GM19351 (cell line): ENCODE results near the gene CDH24.

ENCODE experiments used
- ATAC-seq: cut with Tn5 transposase; IDR thresholded peaks from one replicate; pipeline ENCODE4 v1.9.1; 2021; ENCODE audit warnings: mild to moderate bottlenecking, moderate library complexity; ENCODE audit not compliant: unreplicated experiment

The CDH24 gene

GRCh38 chr14:23056956-23057756, at the start of gene CDH24:
Gene CDH24, minus strand, starts transcription at chr14:23057520. Its CDS starts 1,787 bp downstream, at chr14:23055733.
- ATAC-seq: peak; percentile 62

- ATAC-seq: no peak
Measured at GRCh38 chr14:23106747-23107045, 49.4 kb upstream of the CDH24 start.

DNA sequence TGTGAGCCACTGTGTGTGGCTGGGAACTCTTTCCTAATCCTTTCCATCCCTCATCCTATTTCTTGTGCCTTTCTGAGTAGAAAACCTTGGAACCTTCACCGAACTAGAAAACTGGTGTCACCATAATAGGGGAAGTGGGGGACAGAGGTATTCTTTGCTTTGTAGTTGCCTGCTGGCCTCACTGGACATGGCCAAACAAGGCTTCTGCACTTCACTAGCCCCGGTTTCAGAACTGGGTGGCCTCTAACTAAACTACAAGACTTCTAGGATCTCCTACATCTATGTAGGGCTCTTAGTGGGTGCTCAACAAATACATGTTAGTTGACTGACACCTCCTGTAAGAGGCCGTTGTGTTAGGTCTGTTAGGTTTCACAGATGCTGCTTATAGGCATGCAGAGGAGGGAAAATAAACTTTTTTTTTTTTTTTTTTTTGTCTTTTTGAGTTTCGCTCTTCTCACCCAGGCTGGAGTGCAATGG, 48.1 kb upstream of the CDH24 start:
- ATAC-seq: no peak

- ATAC-seq: no peak
Measured at GRCh38 chr14:23104591-23105347, 47.4 kb upstream of the CDH24 start, which contains the start of gene CIROP. Gene CIROP, minus strand, starts transcription at chr14:23104989. Its CDS starts 69 bp downstream, at chr14:23104920.

DNA sequence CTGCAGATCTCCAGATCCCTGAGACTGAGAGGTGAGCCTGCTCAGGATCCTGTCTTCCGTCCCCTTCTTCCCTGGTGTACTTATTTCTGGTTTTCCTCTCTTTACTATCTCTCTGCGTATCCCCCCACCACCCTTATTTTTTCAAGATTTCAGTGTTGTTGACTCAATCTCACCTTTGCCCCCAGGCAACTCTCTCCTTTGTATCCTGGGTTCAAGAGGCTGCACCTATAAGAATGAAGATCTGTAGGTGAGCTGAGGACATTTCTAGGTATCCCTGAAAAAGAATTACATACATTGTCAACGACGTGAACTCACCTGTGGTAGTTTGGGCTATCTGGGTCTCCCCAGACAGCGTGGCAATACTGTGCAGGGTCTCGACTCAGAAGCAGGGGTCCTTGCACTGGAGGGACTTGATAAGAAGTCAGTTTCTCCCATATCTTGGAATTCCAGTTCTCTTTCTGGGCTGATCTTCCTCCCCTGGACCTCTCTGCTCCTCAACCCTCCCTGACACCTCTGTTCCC, 46.8 kb upstream of the CDH24 start:
- no peak for ATAC-seq

GRCh38 chr14:23103581-23103980, 46.3 kb upstream of the CDH24 start:
- ATAC-seq: no peak

DNA sequence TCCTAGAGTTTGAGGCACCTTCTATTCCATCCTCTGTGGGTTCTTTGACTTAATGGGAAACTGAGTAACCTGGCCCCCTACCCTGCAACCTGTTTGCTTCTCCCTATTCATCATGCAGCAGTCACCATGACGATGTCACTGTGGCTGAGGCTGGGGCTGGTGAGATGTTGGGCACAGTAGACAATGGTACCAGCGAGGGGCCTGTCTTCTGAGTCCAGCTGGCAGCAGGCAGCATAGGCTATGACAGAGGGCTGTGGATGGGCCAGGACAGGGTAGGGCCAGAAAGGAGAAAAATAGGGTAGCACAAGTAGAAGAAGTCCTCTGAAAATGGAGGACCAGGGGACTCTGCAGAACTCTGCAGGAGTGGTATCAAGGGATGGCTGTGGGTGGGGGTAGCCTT, 45.5 kb upstream of the CDH24 start:
- no peak for ATAC-seq

DNA sequence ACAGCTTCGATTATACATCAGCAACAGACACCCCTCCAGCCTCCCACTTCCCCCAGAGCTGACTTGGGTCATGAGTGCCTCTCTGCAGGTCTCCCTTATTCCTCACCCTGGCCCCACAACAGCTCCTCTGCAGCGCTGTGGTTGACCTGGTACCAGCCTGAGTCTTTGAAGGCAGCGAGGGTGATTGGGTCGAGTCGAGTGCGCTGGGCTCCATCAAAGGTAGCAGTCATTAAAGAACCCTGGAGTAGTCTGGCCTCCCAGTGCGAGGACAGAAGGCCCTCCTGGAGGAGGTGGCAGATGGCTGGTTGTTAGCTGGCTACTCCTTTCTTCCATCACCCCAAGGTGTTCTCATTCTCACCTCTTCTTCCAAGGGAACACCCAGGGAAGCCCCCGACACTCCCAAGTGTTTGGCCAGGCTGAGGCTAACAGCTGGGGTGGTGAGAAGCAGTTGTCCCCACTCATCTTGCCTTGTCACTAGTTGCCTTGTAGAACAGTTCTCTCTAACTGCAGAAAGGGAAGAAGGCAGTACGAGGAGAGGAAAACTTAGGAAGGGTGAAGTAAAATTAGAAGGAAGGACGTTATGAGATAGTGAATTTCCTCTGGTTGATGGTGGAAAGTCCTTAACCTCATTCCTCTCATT, 44.8 kb upstream of the CDH24 start:
- ATAC-seq: no peak

- ATAC-seq: no peak
Measured at GRCh38 chr14:23101213-23101970, 44.1 kb upstream of the CDH24 start.

- no peak for ATAC-seq
Measured at GRCh38 chr14:23099212-23099861, 42.0 kb upstream of the CDH24 start.

DNA sequence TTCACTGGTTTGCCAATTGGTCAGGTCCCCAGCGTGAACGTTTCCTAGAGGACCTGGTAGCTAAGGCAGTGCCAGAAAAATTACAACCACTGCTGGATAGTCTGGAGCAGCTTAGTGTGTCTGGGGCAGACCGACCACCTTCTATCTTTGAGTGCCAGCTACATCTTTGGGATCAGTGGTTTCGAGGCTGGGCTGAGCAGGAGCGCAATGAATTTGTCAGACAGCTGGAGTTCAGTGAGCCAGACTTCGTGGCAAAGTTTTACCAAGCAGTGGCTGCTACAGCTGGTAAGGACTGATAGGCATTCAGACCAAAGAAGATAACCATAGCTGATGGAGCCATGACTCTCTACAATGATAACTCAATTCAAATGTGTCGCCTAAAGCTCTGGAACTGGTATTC, 40.5 kb upstream of the CDH24 start:
- ATAC-seq: no peak

DNA sequence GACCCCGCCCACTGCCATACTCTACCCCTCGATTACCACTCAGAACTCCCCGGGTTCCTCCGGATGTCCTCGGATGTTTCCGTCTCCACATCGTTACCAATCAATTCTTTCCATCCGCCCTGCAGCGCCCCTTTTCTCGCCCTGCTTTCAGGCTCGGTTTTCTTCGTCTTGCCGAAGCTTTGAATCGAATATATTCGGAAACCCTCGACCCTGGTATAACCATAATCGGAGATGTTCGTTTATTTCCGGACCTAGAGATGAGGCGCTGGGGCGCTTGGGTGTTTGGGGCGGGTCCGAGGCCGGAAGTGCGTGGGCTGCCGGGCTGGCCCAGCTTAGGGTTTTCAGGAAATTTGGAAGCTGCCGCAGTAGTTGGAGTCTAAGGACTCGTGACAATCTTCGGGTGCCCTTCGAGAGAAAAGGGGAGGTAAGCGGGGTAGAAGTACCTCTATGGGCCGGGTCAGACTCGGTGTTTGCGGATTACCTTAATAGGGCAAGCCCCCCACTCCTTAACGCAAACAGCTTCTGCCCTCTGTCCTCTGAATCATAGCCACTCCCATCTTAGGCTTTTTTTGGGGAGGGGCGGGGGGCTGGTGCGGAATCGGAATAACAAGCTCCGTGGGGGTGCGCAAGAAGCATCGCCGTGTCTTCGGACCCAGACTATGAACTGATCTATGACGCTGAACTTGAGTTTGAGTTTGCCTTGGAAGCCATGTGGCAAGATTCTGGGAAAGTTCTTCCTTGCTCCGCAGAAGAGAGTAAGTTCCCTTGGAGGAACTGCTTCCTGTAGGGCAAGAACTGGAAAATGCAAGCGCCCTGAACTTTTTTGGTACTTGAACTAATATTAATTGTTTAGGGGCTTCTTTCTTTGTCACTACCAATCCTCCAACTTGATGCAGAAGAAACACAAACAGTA, 38.1 kb upstream of the CDH24 start, which contains the start of gene C14orf119:
Gene C14orf119 (plus strand): TSS at position 310 of the 913 bp plus-strand sequence. CDS start 2,154 bp downstream, outside the sequence.
- peak; percentile 87 for ATAC-seq

- ATAC-seq: peak; percentile 36
Measured at GRCh38 chr14:23094666-23095195, 37.4 kb upstream of the CDH24 start, which contains the start of gene ACIN1. Gene ACIN1, minus strand, starts transcription at chr14:23095136. Its CDS starts 24 bp downstream, at chr14:23095112.

DNA sequence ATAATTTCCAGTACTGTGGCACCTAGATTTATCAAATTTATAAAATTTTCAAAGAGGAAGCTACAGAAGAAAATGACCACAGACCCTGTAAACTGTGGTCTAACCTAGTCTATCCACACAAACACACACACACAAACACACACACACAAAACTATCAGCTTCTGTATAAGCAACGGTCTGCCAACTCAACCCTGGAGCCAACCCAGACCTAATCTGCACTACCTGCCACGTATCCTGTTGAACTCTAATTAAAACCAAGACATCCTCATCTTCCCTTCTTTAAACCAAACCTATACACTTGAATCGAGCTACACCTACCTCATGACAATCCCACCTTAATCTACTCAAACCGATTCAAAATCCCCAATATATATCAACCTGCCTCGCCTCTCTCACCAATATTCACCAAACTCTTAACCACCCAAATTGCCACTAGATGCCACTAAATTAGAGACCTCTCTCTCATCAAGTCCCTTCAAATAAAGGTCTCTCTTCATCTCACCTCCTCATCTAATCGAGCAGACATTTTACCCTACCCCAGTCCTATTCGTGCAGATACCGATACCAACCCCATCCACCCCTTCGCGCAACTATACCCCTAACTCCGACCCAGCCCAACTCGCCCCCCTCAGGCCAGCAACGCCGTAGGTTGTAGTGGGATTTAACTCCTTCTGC, 36.8 kb upstream of the CDH24 start:
- no peak for ATAC-seq

DNA sequence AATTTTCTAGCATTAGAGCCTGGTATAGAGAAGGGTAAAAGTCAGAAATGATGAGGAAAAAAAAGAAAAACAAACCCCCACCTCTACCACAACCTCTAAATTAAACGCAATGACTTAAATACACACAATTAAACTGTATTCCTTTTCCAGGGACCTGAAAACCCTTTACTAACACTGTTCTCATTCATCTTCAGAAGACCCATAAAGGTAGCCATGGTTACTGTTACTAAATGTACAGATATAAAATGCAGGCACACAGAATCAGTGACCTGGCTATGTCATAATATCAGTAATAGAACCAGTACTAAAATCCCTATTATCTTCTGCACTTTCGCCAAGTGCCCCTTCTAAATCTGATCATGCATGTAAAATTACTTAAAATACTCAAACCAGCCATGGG, 36.2 kb upstream of the CDH24 start:
- no peak for ATAC-seq

DNA sequence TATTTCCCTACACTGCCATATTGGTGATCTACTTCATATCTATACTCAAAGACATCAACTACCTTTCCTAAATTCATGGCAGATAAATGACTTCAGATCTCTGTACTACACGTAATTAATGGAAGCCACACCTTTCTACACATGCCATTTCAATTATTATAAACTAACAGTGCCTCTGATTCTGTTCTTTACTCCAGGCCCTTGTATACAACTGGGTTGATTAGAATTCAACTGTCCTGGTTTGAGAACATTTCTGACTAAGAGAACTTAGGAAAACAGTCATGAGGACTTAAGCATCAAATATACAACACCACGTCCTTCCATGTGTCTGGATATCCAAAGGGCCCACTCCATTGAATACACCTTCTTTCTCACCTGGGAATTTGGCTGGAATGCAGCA, 35.8 kb upstream of the CDH24 start:
- no peak for ATAC-seq

- ATAC-seq: no peak
Measured at GRCh38 chr14:23091294-23092225, 34.2 kb upstream of the CDH24 start.
